GM20000 (cell line): ENCODE results near the gene CAMSAP2.
A peak's percentile ranks its signal among the peaks of the same experiment; 100 is the strongest.

ENCODE experiments used
- DNase-seq: peaks from one replicate; pipeline ENCODE4 v3.0.0; 2012; ENCODE audit warnings: low spot score
- CTCF ChIP-seq: IDR thresholded peaks from 2 replicates; pipeline ENCODE4 v1.5.1; 2012; ENCODE audit warnings: mild to moderate bottlenecking, control low read depth; ENCODE audit errors: extremely low read depth, missing control alignments

The CAMSAP2 gene

DNA sequence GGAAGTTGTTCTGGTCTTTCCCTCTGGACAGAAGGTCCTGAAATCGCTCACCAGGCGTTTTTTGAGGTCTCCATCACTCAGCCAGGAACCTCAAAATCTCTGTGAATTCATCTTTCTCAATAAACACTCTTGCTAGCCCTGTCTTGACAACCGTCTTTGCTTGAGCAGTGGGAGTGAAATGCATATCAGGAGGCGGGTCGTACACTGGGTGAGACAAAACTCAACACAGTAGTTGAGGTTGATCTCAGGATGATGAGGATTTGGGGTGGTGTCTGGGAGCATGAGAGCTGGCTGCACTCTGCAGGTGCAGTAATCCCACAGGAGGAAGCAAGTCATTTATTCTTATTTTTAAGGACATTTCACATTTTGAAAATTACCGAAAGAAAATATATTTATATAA, 136.0 kb downstream of the CAMSAP2 start:
- peak; percentile 17 for DNase-seq
- TF ChIP-seq CTCF = no peak

DNA sequence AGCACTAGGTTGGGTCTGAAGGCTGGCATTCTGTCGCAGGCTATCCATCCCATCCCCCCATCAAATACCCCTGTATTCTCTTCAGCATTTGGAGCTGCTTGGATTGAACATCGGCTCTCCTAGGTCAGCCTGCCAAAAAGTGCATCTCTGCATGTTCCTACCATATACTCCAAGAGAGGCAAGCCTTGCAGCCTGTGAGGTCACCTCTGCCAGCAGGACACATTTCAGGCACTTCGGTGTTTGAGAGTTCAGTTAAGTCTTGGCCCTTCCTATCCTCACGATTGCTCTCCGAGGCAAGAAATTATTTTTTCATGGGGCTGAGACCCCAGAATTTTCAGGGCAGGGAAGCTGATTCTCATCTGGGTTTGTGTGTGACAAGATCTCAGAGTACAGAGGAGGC, 136.7 kb downstream of the CAMSAP2 start:
- DNase-seq = no peak
- TF ChIP-seq CTCF = no peak

- no peak for DNase-seq
- TF ChIP-seq CTCF = no peak
These were observed 138.3 kb downstream of the CAMSAP2 start for GRCh38 chr1:200877010-200877409.

- TF ChIP-seq CTCF = no peak
- peak; percentile 27 for DNase-seq
These were observed 139.3 kb downstream of the CAMSAP2 start for GRCh38 chr1:200877839-200878551.

DNA sequence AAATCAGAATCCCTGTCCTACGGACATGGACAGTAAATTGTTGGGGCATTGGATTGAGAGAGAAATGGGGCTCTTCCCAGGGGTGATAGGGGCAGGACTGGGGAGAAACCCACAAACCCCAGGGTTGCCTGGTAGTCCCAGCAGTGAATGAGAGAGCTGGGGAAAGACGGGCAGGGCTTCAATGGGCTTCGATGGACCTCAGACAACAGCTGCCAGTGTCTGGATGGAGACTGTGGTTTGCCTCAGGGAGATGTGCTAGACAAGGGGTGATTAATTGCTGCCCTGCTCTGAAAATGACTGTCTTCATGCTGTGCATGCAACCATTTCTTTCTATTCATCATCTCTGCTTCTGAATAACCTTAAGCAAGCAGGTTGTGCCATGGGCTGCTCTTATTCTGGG, 141.5 kb downstream of the CAMSAP2 start:
- TF ChIP-seq CTCF = no peak

GRCh38 chr1:200883118-200883517, 144.4 kb downstream of the CAMSAP2 start:
- TF ChIP-seq CTCF = no peak
- no peak for DNase-seq

More for the DNA sequence above, 141.5 kb downstream of the CAMSAP2 start:
- DNase-seq = peak; percentile 42

GRCh38 chr1:200885623-200886402, 147.1 kb downstream of the CAMSAP2 start:
- no peak for DNase-seq
- TF ChIP-seq CTCF = no peak
